Measurements from ENCODE around the gene HRH2.

Gene HRH2

GRCh38 chr5:175692996-175693710 is 35.3 kb downstream of the HRH2 start:
- H3K27me3 ChIP-seq: peaks cover 12% of the 10 kb centered on the region
- TF ChIP-seq CTCF (IDR thresholded peaks at IDR 0.05; ENCODE audit: low read depth, low read length): no peak

GRCh38 chr5:175693741-175694140 is 35.9 kb downstream of the HRH2 start:
- DNase-seq: no peak
- Histone ChIP-seq H3K9me3 (no peaks in the 10 kb centered on the region), H3K36me3 (no peaks in the 10 kb centered on the region), H3K27me3 (peaks cover 7% of the 10 kb centered on the region), H3K4me1 (no peaks in the 10 kb centered on the region), H3K4me3 (ENCODE audit: low read depth, low read length) (no peak overlapping the region)
- no peak for TF ChIP-seq CTCF (IDR thresholded peaks at IDR 0.05; ENCODE audit: low read depth, low read length)

More at GRCh38 chr5:175692996-175693710, 35.3 kb downstream of the HRH2 start:
- Histone ChIP-seq H3K36me3 (no peaks in the 10 kb centered on the region), H3K9me3 (no peaks in the 10 kb centered on the region), H3K4me1 (no peaks in the 10 kb centered on the region), H3K4me3 (ENCODE audit: low read depth, low read length) (no peak overlapping the region)
- DNase-seq: no peak

- no peak for TF ChIP-seq CTCF (IDR thresholded peaks at IDR 0.05; ENCODE audit: low read depth, low read length)
- Histone ChIP-seq H3K4me3 (ENCODE audit: low read depth, low read length) (no peak overlapping the region), H3K4me1 (no peaks in the 10 kb centered on the region), H3K27me3 (peaks cover 7% of the 10 kb centered on the region), H3K9me3 (no peaks in the 10 kb centered on the region), H3K36me3 (no peaks in the 10 kb centered on the region)
- no peak for DNase-seq
Observed at GRCh38 chr5:175694371-175695160, 36.7 kb downstream of the HRH2 start.

- peaks cover 7% of the 10 kb centered on the region; the same call in 1 of the 2 replicates for H3K27me3 ChIP-seq
- no peak for TF ChIP-seq CTCF (IDR thresholded peaks at IDR 0.05; ENCODE audit: low read depth, low read length)
- H3K9me3 ChIP-seq: no peaks in the 10 kb centered on the region
- no peak for DNase-seq
- H3K36me3 ChIP-seq: no peaks in the 10 kb centered on the region
- H3K4me3 ChIP-seq (ENCODE audit: low read depth, low read length): no peak overlapping the region
- H3K4me1 ChIP-seq: no peaks in the 10 kb centered on the region
Observed at GRCh38 chr5:175695161-175696126, 37.6 kb downstream of the HRH2 start.

- Histone ChIP-seq H3K9me3 (no peaks in the 10 kb centered on the region), H3K27me3 (peaks cover 3% of the 10 kb centered on the region; the same call in 1 of the 2 replicates), H3K4me3 (ENCODE audit: low read depth, low read length) (no peak overlapping the region), H3K4me1 (no peaks in the 10 kb centered on the region), H3K36me3 (no peaks in the 10 kb centered on the region)
- peak; percentile 58 for TF ChIP-seq CTCF (IDR thresholded peaks at IDR 0.05; ENCODE audit: low read depth, low read length)
- DNase-seq: peak; percentile 44
Observed at GRCh38 chr5:175696139-175696854, 38.4 kb downstream of the HRH2 start.
